SK-N-SH (cell line): ENCODE measurements around the gene FBXO42. TPM values are rescaled to one million over a fixed set of nuclear protein-coding genes. Genes with fewer than 3 reads are reported as not detected.

ENCODE experiments used
- CTCF ChIA-PET: fragments of 300-600, 350-600 bp; formaldehyde crosslinking; extraction: SDS; loops from one replicate; lab custom pipeline; 2021; lab: Yijun Ruan, JAX
- POLR2A ChIA-PET: fragments of 350-600 bp; sonication (Branson Sonifier 250); formaldehyde crosslinking; extraction: SDS; loops from one replicate; lab custom pipeline; 2020; ENCODE audit warnings: antibody characterized with exemption, inconsistent platforms; lab: Yijun Ruan, JAX
- DNase-seq: peaks from one replicate; pipeline ENCODE4 v3.0.0; 2012
- H2AFZ ChIP-seq: fragments of 200-600 bp; sonication (generic); 2 replicates; pipeline ENCODE4 v1.8.1; 2016; ENCODE audit warnings: antibody characterized with exemption, mild to moderate bottlenecking, low read depth
- H3F3A ChIP-seq: fragments of 200-600 bp; sonication (generic); replicated peaks from 2 replicates; pipeline ENCODE3; 2016; ENCODE audit warnings: antibody characterized with exemption, mild to moderate bottlenecking; ENCODE audit not compliant: insufficient read depth
- H3K27ac ChIP-seq, 2 experiments: fragments of 200-500 bp in 1 of 2; fragments of 200-600 bp in 1 of 2; sonication (Bioruptor generic) in 1 of 2; sonication (generic), shearing (Covaris generic) in 1 of 2; 2 replicates each; pipeline versions ENCODE4 v1.5.1 to v1.6.1; 2014 to 2016; ENCODE audit warnings: low read depth in 2 of 2, inconsistent platforms in 1 of 2, low read length in 1 of 2, mild to moderate bottlenecking in 1 of 2, mixed read lengths in 1 of 2
- H3K27me3 ChIP-seq: fragments of 200-600 bp; sonication (generic), shearing (Covaris generic); 2 replicates; pipeline ENCODE4 v1.6.1; 2016; ENCODE audit warnings: mixed run types; ENCODE audit not compliant: insufficient read depth
- H3K36me3 ChIP-seq, 2 experiments: fragments of 200-500 bp in 1 of 2; fragments of 200-600 bp in 1 of 2; sonication (Bioruptor generic) in 1 of 2; sonication (generic) in 1 of 2; replicated peaks in 1 of 2; 2 replicates each; pipeline versions ENCODE3 to v1.5.1; 2014 to 2016; ENCODE audit warnings: low read length in 1 of 2, mild to moderate bottlenecking in 1 of 2; ENCODE audit not compliant: insufficient read depth in 2 of 2, control insufficient read depth in 1 of 2
- H3K4me1 ChIP-seq, 2 experiments: fragments of 200-500 bp in 1 of 2; fragments of 200-600 bp in 1 of 2; sonication (Bioruptor generic) in 1 of 2; sonication (generic), shearing (Covaris generic) in 1 of 2; 2 replicates each; pipeline versions ENCODE4 v1.5.1 to v1.6.1; 2014 to 2016; ENCODE audit warnings: low read depth in 1 of 2, low read length in 1 of 2, mixed run types in 1 of 2; ENCODE audit not compliant: insufficient read depth in 2 of 2, control insufficient read depth in 1 of 2
- H3K4me2 ChIP-seq: fragments of 200-600 bp; sonication (generic), shearing (Covaris generic); 2 replicates; pipeline ENCODE4 v1.6.1; 2017; ENCODE audit warnings: mixed run types
- H3K4me3 ChIP-seq, 2 experiments: fragments of 200-500 bp in 1 of 2; fragments of 200-600 bp in 1 of 2; sonication (Bioruptor generic) in 1 of 2; sonication (generic), shearing (Covaris generic) in 1 of 2; 2 replicates each; pipeline versions ENCODE4 v1.5.1 to v1.8.1; 2014 to 2016; ENCODE audit warnings: low read depth in 2 of 2, inconsistent platforms in 1 of 2, low read length in 1 of 2, mild to moderate bottlenecking in 1 of 2, mixed read lengths in 1 of 2, moderate library complexity in 1 of 2
- H3K79me2 ChIP-seq: fragments of 200-600 bp; sonication (generic); 2 replicates; pipeline ENCODE4 v1.8.1; 2017; ENCODE audit warnings: mild to moderate bottlenecking; ENCODE audit not compliant: insufficient read depth
- H3K9ac ChIP-seq: fragments of 200-600 bp; sonication (generic); 2 replicates; pipeline ENCODE4 v1.6.1; 2017; ENCODE audit warnings: mixed run types
- H3K9me2 ChIP-seq: fragments of 200-600 bp; sonication (generic); 2 replicates; pipeline ENCODE4 v1.6.1; 2017; ENCODE audit warnings: mixed run types
- H3K9me3 ChIP-seq: fragments of 200-600 bp; sonication (generic); 2 replicates; pipeline ENCODE4 v1.6.1; 2017; ENCODE audit warnings: mixed run types, mild to moderate bottlenecking, moderate library complexity
- H4K20me1 ChIP-seq: fragments of 200-600 bp; sonication (generic); 2 replicates; pipeline ENCODE4 v1.6.1; 2017; ENCODE audit warnings: mild to moderate bottlenecking, mixed run types; ENCODE audit not compliant: insufficient read depth
- ELF1 ChIP-seq: IDR thresholded peaks from 2 replicates; pipeline ENCODE4 v1.4.0; 2012
- EZH2phosphoT487 ChIP-seq: fragments of 200-600 bp; sonication (generic); IDR thresholded peaks from 2 replicates; pipeline ENCODE4 v1.6.1; 2017; ENCODE audit warnings: low read depth, mixed run types, mild to moderate bottlenecking, antibody characterized with exemption, moderate library complexity, borderline replicate concordance
- FOSL2 ChIP-seq: IDR thresholded peaks from 2 replicates; pipeline ENCODE4 v1.4.0; 2012; ENCODE audit warnings: low read depth, mild to moderate bottlenecking, moderate library complexity, borderline replicate concordance
- GATA2 ChIP-seq: sonication (generic); formaldehyde crosslinking; IDR thresholded peaks from 2 replicates; pipeline ENCODE4 v1.5.0; 2020; ENCODE audit warnings: mild to moderate bottlenecking, missing genetic modification reagents
- IRF3 ChIP-seq: fragments of 150-350 bp; IDR thresholded peaks from 2 replicates; pipeline ENCODE4 v1.6.1; 2016; ENCODE audit warnings: mild to moderate bottlenecking, low read depth, low read length
- MXI1 ChIP-seq: IDR thresholded peaks from 2 replicates; pipeline ENCODE4 v1.6.1; 2012; ENCODE audit warnings: mild to moderate bottlenecking, low read depth, low read length, improper control_type of control experiment
- NRF1 ChIP-seq: IDR thresholded peaks from 2 replicates; pipeline ENCODE4 v1.6.1; 2012; ENCODE audit warnings: low read depth, mild to moderate bottlenecking, low read length
- RAD21 ChIP-seq: IDR thresholded peaks from 2 replicates; pipeline ENCODE4 v1.6.1; 2012; ENCODE audit warnings: mild to moderate bottlenecking, low read length
- RCOR1 ChIP-seq: fragments of 150-350 bp; IDR thresholded peaks from 2 replicates; pipeline ENCODE4 v1.6.1; 2017; ENCODE audit warnings: antibody characterized with exemption, low read length
- SMC3 ChIP-seq: IDR thresholded peaks from 2 replicates; pipeline ENCODE4 v1.6.1; 2012; ENCODE audit warnings: low read depth, low read length, improper control_type of control experiment
- TCF12 ChIP-seq: IDR thresholded peaks from 2 replicates; pipeline ENCODE4 v1.4.0; 2012
- TEAD4 ChIP-seq: IDR thresholded peaks from 2 replicates; pipeline ENCODE4 v1.4.0; 2012; ENCODE audit warnings: mild to moderate bottlenecking, borderline replicate concordance; ENCODE audit not compliant: insufficient read depth
- ZBTB33 ChIP-seq: IDR thresholded peaks from 2 replicates; pipeline ENCODE4 v1.4.0; 2012; ENCODE audit warnings: low read depth, borderline replicate concordance
- WGBS: methylation state at CpG from one replicate; pipeline ENCODE4 v1.1.6; 2017; ENCODE audit warnings: low lambda C conversion rate; 5-methylcytosine and 5-hydroxymethylcytosine counted together
- polyA plus RNA-seq, 3 experiments: library from polyadenylated mRNA; depleted of rRNA; stranded (reverse); fragments of >200 nt; gene quantifications; 2 replicates each; pipeline ENCODE4 v1.2.3, GENCODE V29; 2012

Gene FBXO42
- polyA plus RNA-seq, 1 of the 3 experiments (the other 2 are of a cell fraction) = 8.6 TPM

- TF ChIP-seq IRF3 (no peak), RAD21 (no peak), SMC3 (no peak), ELF1 (no peak), TCF12 (peak; percentile 87), NRF1 (no peak), ZBTB33 (no peak), RCOR1 (no peak), MXI1 (no peak), EZH2phosphoT487 (no peak)
Observed at GRCh38 chr1:16386454-16387113, 34.3 kb upstream of the FBXO42 start (continued).

- H3K79me2 ChIP-seq = peaks cover 98% of the 10 kb centered on the region
- CTCF ChIA-PET = interaction anchor here (0.8 to 1.7 kb wide), 3 partner anchors 10 to 54 kb away, joined by 3 to 6 read pairs (median 3); partner anchors contain the start of gene NECAP2
- H3K4me2 ChIP-seq = peak overlapping the region; percentile 26; the same call in 1 of the 2 replicates
- H2AFZ ChIP-seq = no peak overlapping the region
- peaks cover 17 to 23% of the 10 kb centered on the region in 2 experiments; a peak in 3 of 4 replicates for H3K4me1 ChIP-seq
- no peak overlapping the region for H3K4me3 ChIP-seq
- H3K9me2 ChIP-seq = no peaks in the 10 kb centered on the region
- H4K20me1 ChIP-seq = peaks cover 91% of the 10 kb centered on the region
- H3K9me3 ChIP-seq = no peaks in the 10 kb centered on the region
- POLR2A ChIA-PET = no interaction called here
- no peak overlapping the region for H3K9ac ChIP-seq
- H3F3A ChIP-seq = peaks cover 35% of the 10 kb centered on the region
- 93% methylated on average over 6 of the region's 9 CpGs for WGBS
- H3K27ac ChIP-seq = peak overlapping the region; percentile 51 to 76
- H3K27me3 ChIP-seq = no peaks in the 10 kb centered on the region
- TF ChIP-seq TEAD4 (no peak), GATA2 (CRISPR knock-in tag) (no peak), FOSL2 (no peak)
- DNase-seq = no peak
- H3K36me3 ChIP-seq = peaks cover 0 to 7% of the 10 kb centered on the region in 2 experiments
Observed at GRCh38 chr1:16385659-16386453, 33.6 kb upstream of the FBXO42 start.
